DOHH2 (cell line): Measurements from ENCODE around the gene CARD11.

ENCODE experiments used
- H3F3A ChIP-seq: fragments of 200-600 bp; sonication (generic), shearing (Covaris generic); 2 replicates; pipeline ENCODE4 v1.6.0; 2016; ENCODE audit warnings: antibody characterized with exemption, mild to moderate bottlenecking; ENCODE audit not compliant: control insufficient read depth, insufficient read depth
- H3K27ac ChIP-seq: fragments of 200-600 bp; sonication (generic); 2 replicates; pipeline ENCODE4 v1.5.1; 2014; ENCODE audit warnings: low read depth, mild to moderate bottlenecking, low read length, moderate library complexity
- H3K27me3 ChIP-seq: fragments of 200-600 bp; sonication (generic); 2 replicates; pipeline ENCODE4 v1.6.1; 2014; ENCODE audit warnings: mild to moderate bottlenecking, low read length, mixed read lengths; ENCODE audit not compliant: control insufficient read depth
- H3K36me3 ChIP-seq: fragments of 200-600 bp; sonication (generic); 2 replicates; pipeline ENCODE4 v1.6.1; 2014; ENCODE audit warnings: mild to moderate bottlenecking, low read length, moderate library complexity, mixed read lengths; ENCODE audit not compliant: control insufficient read depth
- H3K4me1 ChIP-seq: fragments of 200-600 bp; sonication (generic); 2 replicates; pipeline ENCODE4 v1.6.1; 2014; ENCODE audit warnings: mild to moderate bottlenecking, low read length, mixed read lengths; ENCODE audit not compliant: control insufficient read depth
- H3K4me2 ChIP-seq: fragments of 200-600 bp; sonication (generic); 2 replicates; pipeline ENCODE4 v1.6.0; 2014; ENCODE audit warnings: mild to moderate bottlenecking, low read length, moderate library complexity
- H3K4me3 ChIP-seq: fragments of 200-600 bp; sonication (generic); 2 replicates; pipeline ENCODE4 v1.5.1; 2014; ENCODE audit warnings: mild to moderate bottlenecking, low read length, mixed read lengths
- H3K79me2 ChIP-seq: fragments of 200-600 bp; sonication (generic); 2 replicates; pipeline ENCODE4 v1.6.1; 2014; ENCODE audit warnings: mild to moderate bottlenecking, low read length, mixed read lengths; ENCODE audit not compliant: control insufficient read depth
- H3K9me2 ChIP-seq: fragments of 200-600 bp; sonication (generic); replicated peaks from 2 replicates; pipeline ENCODE4 v1.6.1; 2014; ENCODE audit warnings: mild to moderate bottlenecking, low read length, mixed read lengths; ENCODE audit not compliant: control insufficient read depth
- H3K9me3 ChIP-seq: fragments of 200-600 bp; sonication (generic); 2 replicates; pipeline ENCODE4 v1.6.1; 2014; ENCODE audit warnings: antibody characterized with exemption, low read length, mixed read lengths; ENCODE audit not compliant: control insufficient read depth, insufficient read depth
- H4K20me1 ChIP-seq: fragments of 200-600 bp; sonication (generic); 2 replicates; pipeline ENCODE4 v1.6.0; 2014; ENCODE audit warnings: low read depth, mild to moderate bottlenecking, antibody characterized with exemption, low read length, moderate library complexity; ENCODE audit not compliant: control insufficient read depth, insufficient read depth
- EZH2phosphoT487 ChIP-seq: fragments of 200-600 bp; sonication (generic); IDR thresholded peaks from 2 replicates; pipeline ENCODE4 v1.6.1; 2017; ENCODE audit warnings: borderline replicate concordance, mild to moderate bottlenecking, antibody characterized with exemption, low read length, moderate library complexity, mixed read lengths
- TF ChIP-seq, protein P1 (sequence below): fragments of 200-600 bp; sonication (generic); IDR thresholded peaks from one replicate; pipeline ENCODE4 v1.5.1; 2014; ENCODE audit warnings: antibody characterized with exemption, mild to moderate bottlenecking, low read depth, low read length; ENCODE audit not compliant: poor library complexity, severe bottlenecking

CARD11 gene

DNA sequence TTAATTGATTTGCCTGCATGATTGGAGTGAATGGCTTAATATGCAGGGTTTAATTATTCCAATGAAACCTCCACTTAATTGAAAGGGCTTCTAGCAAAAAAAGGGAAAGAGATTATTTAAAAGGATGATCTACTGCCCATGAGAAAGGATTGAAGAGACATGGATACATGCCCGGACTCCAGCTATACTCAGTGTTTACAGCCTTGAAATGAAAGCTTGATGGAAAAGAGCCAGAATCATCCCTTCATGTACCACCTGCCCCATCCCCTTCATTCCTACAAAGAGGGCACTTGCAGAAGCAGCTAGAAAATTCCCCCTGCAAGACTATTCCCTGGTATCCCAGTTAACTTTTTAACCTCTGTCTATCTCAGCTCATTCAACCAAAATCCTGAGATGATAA lies 78.4 kb downstream of the CARD11 start:
- Histone ChIP-seq H3K27me3 (no peaks in the 10 kb centered on the region), H3K9me2 (no peaks in the 10 kb centered on the region; the same call in 1 of the 2 replicates), H3K4me2 (no peak overlapping the region), H3K36me3 (peaks cover 10% of the 10 kb centered on the region), H4K20me1 (peaks cover 3% of the 10 kb centered on the region; the same call in 1 of the 2 replicates), H3K4me3 (no peak overlapping the region), H3F3A (peaks cover 9% of the 10 kb centered on the region), H3K4me1 (peaks cover 11% of the 10 kb centered on the region), H3K79me2 (peaks cover 5% of the 10 kb centered on the region), H3K27ac (no peak overlapping the region), H3K9me3 (peaks cover 3% of the 10 kb centered on the region; the same call in 1 of the 2 replicates)
- TF ChIP-seq, protein P1, sequence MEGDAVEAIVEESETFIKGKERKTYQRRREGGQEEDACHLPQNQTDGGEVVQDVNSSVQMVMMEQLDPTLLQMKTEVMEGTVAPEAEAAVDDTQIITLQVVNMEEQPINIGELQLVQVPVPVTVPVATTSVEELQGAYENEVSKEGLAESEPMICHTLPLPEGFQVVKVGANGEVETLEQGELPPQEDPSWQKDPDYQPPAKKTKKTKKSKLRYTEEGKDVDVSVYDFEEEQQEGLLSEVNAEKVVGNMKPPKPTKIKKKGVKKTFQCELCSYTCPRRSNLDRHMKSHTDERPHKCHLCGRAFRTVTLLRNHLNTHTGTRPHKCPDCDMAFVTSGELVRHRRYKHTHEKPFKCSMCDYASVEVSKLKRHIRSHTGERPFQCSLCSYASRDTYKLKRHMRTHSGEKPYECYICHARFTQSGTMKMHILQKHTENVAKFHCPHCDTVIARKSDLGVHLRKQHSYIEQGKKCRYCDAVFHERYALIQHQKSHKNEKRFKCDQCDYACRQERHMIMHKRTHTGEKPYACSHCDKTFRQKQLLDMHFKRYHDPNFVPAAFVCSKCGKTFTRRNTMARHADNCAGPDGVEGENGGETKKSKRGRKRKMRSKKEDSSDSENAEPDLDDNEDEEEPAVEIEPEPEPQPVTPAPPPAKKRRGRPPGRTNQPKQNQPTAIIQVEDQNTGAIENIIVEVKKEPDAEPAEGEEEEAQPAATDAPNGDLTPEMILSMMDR: no peak
- TF ChIP-seq EZH2phosphoT487: no peak

DNA sequence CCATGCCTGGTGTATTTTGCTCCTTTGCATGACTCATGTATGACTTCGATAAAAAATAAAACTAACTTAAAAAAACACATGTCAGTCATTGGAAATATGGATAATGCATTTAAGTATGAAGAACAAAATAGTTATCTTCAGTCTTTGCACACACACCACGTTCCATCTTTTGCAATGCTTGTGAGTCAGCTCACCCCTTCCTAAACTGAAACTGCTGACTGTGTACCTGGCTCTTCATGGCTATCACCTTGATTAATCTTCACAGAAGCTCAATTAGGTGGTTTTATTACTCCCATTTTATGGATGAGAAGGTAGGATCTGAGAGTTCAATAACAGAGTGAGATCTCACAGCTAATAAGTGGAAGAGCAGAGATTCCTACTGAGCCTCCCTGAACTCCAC lies 79.5 kb downstream of the CARD11 start:
- H3K4me1 ChIP-seq: peaks cover 11% of the 10 kb centered on the region
- H3K79me2 ChIP-seq: peaks cover 3% of the 10 kb centered on the region
- H3K9me2 ChIP-seq: no peaks in the 10 kb centered on the region
- H3K9me3 ChIP-seq: no peaks in the 10 kb centered on the region
- H3K36me3 ChIP-seq: peaks cover 3% of the 10 kb centered on the region
- peaks cover 8% of the 10 kb centered on the region for H3F3A ChIP-seq
- no peak overlapping the region for H3K4me3 ChIP-seq
- H4K20me1 ChIP-seq: no peaks in the 10 kb centered on the region
- no peak overlapping the region for H3K27ac ChIP-seq
- H3K27me3 ChIP-seq: no peaks in the 10 kb centered on the region
- H3K4me2 ChIP-seq: no peak overlapping the region
- TF ChIP-seq, protein P1: no peak
- TF ChIP-seq EZH2phosphoT487: no peak

DNA sequence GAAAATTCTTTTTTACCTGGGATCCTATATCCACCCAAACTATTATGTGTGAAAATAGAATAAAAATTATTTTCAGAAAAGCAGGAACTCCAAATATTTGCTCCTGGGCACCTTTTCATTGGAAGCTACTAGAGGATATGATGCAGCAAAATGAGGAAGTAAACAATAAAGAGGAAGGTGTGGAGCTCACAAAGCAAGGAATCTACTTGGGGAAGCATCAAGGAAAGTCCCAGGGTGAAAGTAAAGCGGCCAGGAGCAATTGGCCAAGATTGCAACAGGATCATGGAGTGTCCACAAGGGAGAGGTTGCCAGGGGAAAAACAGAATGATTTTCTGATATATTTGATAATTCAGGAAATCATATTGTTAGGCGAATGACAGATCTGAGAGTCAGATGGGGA lies 80.8 kb downstream of the CARD11 start:
- Histone ChIP-seq H3K27me3 (no peaks in the 10 kb centered on the region), H3K9me3 (no peaks in the 10 kb centered on the region), H3K36me3 (peaks cover 17% of the 10 kb centered on the region), H3F3A (peaks cover 8% of the 10 kb centered on the region), H3K27ac (no peak overlapping the region), H3K4me2 (no peak overlapping the region), H3K4me3 (no peak overlapping the region), H3K4me1 (peaks cover 11% of the 10 kb centered on the region), H4K20me1 (no peaks in the 10 kb centered on the region), H3K79me2 (peaks cover 3% of the 10 kb centered on the region), H3K9me2 (no peaks in the 10 kb centered on the region)
- no peak for TF ChIP-seq EZH2phosphoT487
- TF ChIP-seq, protein P1: no peak
